ENCODE results near the gene FLT3.

DNA sequence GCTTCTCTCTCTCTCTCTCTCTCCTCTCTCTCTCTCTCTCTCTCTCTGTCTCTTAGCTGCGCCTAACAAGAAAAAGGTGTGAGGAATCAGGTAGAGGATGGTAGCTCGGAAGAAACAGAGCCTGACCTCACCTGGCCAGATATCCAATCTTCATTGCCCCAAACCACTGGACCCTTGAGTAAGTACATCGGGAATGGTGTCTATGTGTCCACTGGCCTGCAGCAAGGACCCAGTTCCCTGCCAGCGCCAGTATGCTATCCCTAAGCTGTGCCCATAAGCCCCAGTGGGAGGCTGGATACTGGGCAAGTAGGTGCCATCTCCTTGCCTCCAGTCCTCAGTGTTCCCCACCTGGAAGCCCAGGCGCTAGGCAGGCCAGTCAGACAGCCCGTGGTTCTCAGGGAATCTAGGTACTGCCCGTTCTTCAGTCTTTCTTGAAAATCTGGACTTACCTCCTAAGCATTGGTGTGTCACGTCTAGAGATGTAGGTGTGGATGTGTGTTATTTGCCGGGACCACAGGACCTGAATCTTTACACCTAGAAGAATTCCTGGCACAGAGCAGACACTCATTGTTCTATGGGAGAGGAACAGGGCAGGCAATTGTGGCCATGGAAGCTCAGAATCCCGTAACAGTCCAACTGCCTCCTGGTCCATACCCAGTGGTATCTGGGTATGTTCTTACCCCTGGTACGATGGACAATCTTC, 119.2 kb downstream of the FLT3 start:
- TF ChIP-seq RBM17 (IDR thresholded peaks at IDR 0.05; ENCODE audit: borderline replicate concordance, low read depth, low read length) (no peak), SIX5 (IDR thresholded peaks at IDR 0.05; ENCODE audit: borderline replicate concordance in 1 of 2, insufficient read depth in 1 of 2, low read depth in 1 of 2, low read length in 2 of 2) (no peak), NCOR1 (IDR thresholded peaks at IDR 0.05) (no peak), KHSRP (IDR thresholded peaks at IDR 0.05) (no peak), SIN3A (IDR thresholded peaks at IDR 0.05; ENCODE audit: borderline replicate concordance in 2 of 2, control insufficient read depth in 1 of 2, low read depth in 2 of 2, low read length in 2 of 2) (no peak), MAZ (CRISPR knock-in tag; conservative IDR thresholded peaks at IDR 0.05 in 1 of 2, IDR thresholded peaks at IDR 0.05 in 1 of 2) (no peak)
- TF ChIP-seq, protein P1, sequence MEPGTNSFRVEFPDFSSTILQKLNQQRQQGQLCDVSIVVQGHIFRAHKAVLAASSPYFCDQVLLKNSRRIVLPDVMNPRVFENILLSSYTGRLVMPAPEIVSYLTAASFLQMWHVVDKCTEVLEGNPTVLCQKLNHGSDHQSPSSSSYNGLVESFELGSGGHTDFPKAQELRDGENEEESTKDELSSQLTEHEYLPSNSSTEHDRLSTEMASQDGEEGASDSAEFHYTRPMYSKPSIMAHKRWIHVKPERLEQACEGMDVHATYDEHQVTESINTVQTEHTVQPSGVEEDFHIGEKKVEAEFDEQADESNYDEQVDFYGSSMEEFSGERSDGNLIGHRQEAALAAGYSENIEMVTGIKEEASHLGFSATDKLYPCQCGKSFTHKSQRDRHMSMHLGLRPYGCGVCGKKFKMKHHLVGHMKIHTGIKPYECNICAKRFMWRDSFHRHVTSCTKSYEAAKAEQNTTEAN (CRISPR knock-in tag; IDR thresholded peaks at IDR 0.05), result no peak
- TF ChIP-seq, protein P2, sequence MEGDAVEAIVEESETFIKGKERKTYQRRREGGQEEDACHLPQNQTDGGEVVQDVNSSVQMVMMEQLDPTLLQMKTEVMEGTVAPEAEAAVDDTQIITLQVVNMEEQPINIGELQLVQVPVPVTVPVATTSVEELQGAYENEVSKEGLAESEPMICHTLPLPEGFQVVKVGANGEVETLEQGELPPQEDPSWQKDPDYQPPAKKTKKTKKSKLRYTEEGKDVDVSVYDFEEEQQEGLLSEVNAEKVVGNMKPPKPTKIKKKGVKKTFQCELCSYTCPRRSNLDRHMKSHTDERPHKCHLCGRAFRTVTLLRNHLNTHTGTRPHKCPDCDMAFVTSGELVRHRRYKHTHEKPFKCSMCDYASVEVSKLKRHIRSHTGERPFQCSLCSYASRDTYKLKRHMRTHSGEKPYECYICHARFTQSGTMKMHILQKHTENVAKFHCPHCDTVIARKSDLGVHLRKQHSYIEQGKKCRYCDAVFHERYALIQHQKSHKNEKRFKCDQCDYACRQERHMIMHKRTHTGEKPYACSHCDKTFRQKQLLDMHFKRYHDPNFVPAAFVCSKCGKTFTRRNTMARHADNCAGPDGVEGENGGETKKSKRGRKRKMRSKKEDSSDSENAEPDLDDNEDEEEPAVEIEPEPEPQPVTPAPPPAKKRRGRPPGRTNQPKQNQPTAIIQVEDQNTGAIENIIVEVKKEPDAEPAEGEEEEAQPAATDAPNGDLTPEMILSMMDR (IDR thresholded peaks at IDR 0.05 in 2 of 3, conservative IDR thresholded peaks at IDR 0.05 in 1 of 3; ENCODE audit: insufficient read depth in 2 of 3, low read depth in 1 of 3, low read length in 3 of 3), result no peak
- TF ChIP-seq, protein P3, sequence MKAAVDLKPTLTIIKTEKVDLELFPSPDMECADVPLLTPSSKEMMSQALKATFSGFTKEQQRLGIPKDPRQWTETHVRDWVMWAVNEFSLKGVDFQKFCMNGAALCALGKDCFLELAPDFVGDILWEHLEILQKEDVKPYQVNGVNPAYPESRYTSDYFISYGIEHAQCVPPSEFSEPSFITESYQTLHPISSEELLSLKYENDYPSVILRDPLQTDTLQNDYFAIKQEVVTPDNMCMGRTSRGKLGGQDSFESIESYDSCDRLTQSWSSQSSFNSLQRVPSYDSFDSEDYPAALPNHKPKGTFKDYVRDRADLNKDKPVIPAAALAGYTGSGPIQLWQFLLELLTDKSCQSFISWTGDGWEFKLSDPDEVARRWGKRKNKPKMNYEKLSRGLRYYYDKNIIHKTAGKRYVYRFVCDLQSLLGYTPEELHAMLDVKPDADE (conservative IDR thresholded peaks at IDR 0.05; ENCODE audit: control insufficient read depth, low read depth, low read length), result no peak

All from K562 (cell line).